HepG2 (cell line): ENCODE measurements around the gene PCNT. TPM values are rescaled to one million over a fixed set of nuclear protein-coding genes. Genes with fewer than 3 reads are reported as not detected.

Experiments used
- ATAC-seq: fragments of 200-7000 bp; cut with Tn5 transposase; 3 replicates; pipeline ENCODE4 v1.9.1; 2020; ENCODE audit warnings: mild to moderate bottlenecking, moderate library complexity
- BruUV-seq: library from RNA; stranded (reverse); fragments of 400-500 nt; replicated peaks from 2 replicates; lab custom pipeline; 2021; lab: Mats Ljungman, UMichigan
- CTCF ChIA-PET: fragments of 300-600 bp; formaldehyde crosslinking; extraction: SDS; loops from one replicate; lab custom pipeline; 2021; ENCODE audit warnings: low total read pairs, inconsistent platforms, low intra/inter-chr PET ratio; lab: Yijun Ruan, JAX
- POLR2A ChIA-PET: fragments of 350-600 bp; sonication (Branson Sonifier 250); formaldehyde crosslinking; loops from one replicate; lab custom pipeline; 2020; ENCODE audit warnings: antibody characterized with exemption, inconsistent platforms; lab: Yijun Ruan, JAX
- DNase-seq: peaks from one replicate; pipeline ENCODE4 v3.0.0-alpha.2; 2015; ENCODE audit warnings: low spot score
- FAIRE-seq: peaks from 3 replicates; lab custom pipeline; 2011; peaks lifted over from hg19 to GRCh38; lab: Jason Lieb, UNC
- H2AFZ ChIP-seq: one replicate; pipeline ENCODE4 v1.6.1; 2011; ENCODE audit warnings: low read length, inconsistent platforms
- H3K27ac ChIP-seq: fragments of 300-600 bp; 3 replicates; pipeline ENCODE4 v1.8.0; 2011; ENCODE audit warnings: mixed run types, mild to moderate bottlenecking, mixed read lengths, low read length, inconsistent platforms; ENCODE audit not compliant: insufficient read depth; ENCODE audit errors: extremely low read length
- H3K27me3 ChIP-seq, 2 experiments: fragments of 200-600 bp in 1 of 2; 2 replicates in 1 of 2; 3 replicates in 1 of 2; pipeline versions ENCODE4 v1.6.0 to v1.8.0; 2011; ENCODE audit warnings: low read length in 2 of 2, mild to moderate bottlenecking in 2 of 2, moderate library complexity in 2 of 2, inconsistent platforms in 1 of 2; ENCODE audit not compliant: insufficient read depth in 2 of 2, control insufficient read depth in 1 of 2
- H3K36me3 ChIP-seq, 2 experiments: fragments of 200-600 bp in 1 of 2; replicated peaks in 1 of 2; 2 replicates in 1 of 2; 3 replicates in 1 of 2; pipeline versions ENCODE4 v1.5.1 to v1.8.0; 2011; ENCODE audit warnings: low read length in 2 of 2, inconsistent platforms in 1 of 2; ENCODE audit not compliant: insufficient read depth in 2 of 2, control insufficient read depth in 1 of 2
- H3K4me1 ChIP-seq: 2 replicates; pipeline ENCODE4 v1.5.1; 2012; ENCODE audit warnings: low read length, inconsistent platforms; ENCODE audit not compliant: insufficient read depth
- H3K4me2 ChIP-seq: 2 replicates; pipeline ENCODE4 v1.6.0; 2011; ENCODE audit warnings: low read depth, low read length, inconsistent platforms
- H3K4me3 ChIP-seq, 3 experiments: fragments of 200-600 bp in 1 of 3; sonication (generic), shearing (Covaris generic) in 1 of 3; replicated peaks in 1 of 3; 2 replicates each; pipeline ENCODE4 v1.5.1; 2011 to 2016; ENCODE audit warnings: low read length in 3 of 3, inconsistent platforms in 2 of 3, low read depth in 2 of 3, mild to moderate bottlenecking in 2 of 3, control low read depth in 1 of 3, mixed read lengths in 1 of 3; ENCODE audit not compliant: insufficient read depth in 1 of 3
- H3K79me2 ChIP-seq: one replicate; pipeline ENCODE4 v1.6.1; 2011; ENCODE audit warnings: low read length, inconsistent platforms; ENCODE audit not compliant: insufficient read depth
- H3K9ac ChIP-seq: 2 replicates; pipeline ENCODE4 v1.6.0; 2011; ENCODE audit warnings: mild to moderate bottlenecking, low read depth, low read length, inconsistent platforms; ENCODE audit not compliant: insufficient read depth
- H3K9me3 ChIP-seq: 2 replicates; pipeline ENCODE4 v1.5.1; 2012; ENCODE audit warnings: mild to moderate bottlenecking, low read length
- H4K20me1 ChIP-seq: 2 replicates; pipeline ENCODE4 v1.6.0; 2011; ENCODE audit warnings: inconsistent platforms, mild to moderate bottlenecking, low read length, moderate library complexity; ENCODE audit not compliant: insufficient read depth
- AHR ChIP-seq: IDR thresholded peaks from 2 replicates; pipeline ENCODE4 v1.6.1; 2018; ENCODE audit warnings: missing genetic modification reagents, missing compliant biosample characterization
- EEA1 ChIP-seq: sonication (generic); formaldehyde crosslinking; IDR thresholded peaks from 2 replicates; pipeline ENCODE4 v1.5.1; 2020; ENCODE audit warnings: mild to moderate bottlenecking, missing genetic modification reagents, borderline replicate concordance
- ISX ChIP-seq: sonication (generic); formaldehyde crosslinking; conservative IDR thresholded peaks from 2 replicates; pipeline ENCODE4 v1.5.0; 2020; ENCODE audit warnings: missing genetic modification reagents
- NR2F1 ChIP-seq, 2 experiments: fragments of 450-650 bp in 1 of 2; formaldehyde crosslinking in 1 of 2; IDR thresholded peaks; 2 replicates each; pipeline versions ENCODE4 v1.5.0 to v1.6.1; 2016 to 2020; ENCODE audit warnings: mild to moderate bottlenecking in 1 of 2, missing compliant biosample characterization in 1 of 2, missing genetic modification reagents in 1 of 2, moderate library complexity in 1 of 2
- SOX13 ChIP-seq, 3 experiments: fragments of 450-650 bp in 1 of 3; sonication (generic) in 1 of 3; formaldehyde crosslinking in 1 of 3; IDR thresholded peaks in 2 of 3; conservative IDR thresholded peaks in 1 of 3; 2 replicates each; pipeline versions ENCODE4 v1.5.0 to v1.6.1; 2016 to 2020; ENCODE audit warnings: antibody characterized with exemption in 1 of 3, mild to moderate bottlenecking in 1 of 3, missing compliant biosample characterization in 1 of 3, missing genetic modification reagents in 1 of 3, moderate library complexity in 1 of 3
- THAP11 ChIP-seq: IDR thresholded peaks from 2 replicates; pipeline ENCODE4 v1.6.1; 2016; ENCODE audit warnings: missing biosample characterization, missing genetic modification reagents
- ZNF121 ChIP-seq: sonication (generic); formaldehyde crosslinking; IDR thresholded peaks from 2 replicates; pipeline ENCODE4 v1.5.0; 2020; ENCODE audit warnings: mild to moderate bottlenecking, missing genetic modification reagents
- ZNF20 ChIP-seq: sonication (generic); formaldehyde crosslinking; IDR thresholded peaks from 2 replicates; pipeline ENCODE4 v1.4.0; 2020; ENCODE audit warnings: mild to moderate bottlenecking, moderate library complexity, missing genetic modification reagents
- ZNF282 ChIP-seq: fragments of 450-650 bp; IDR thresholded peaks from 2 replicates; pipeline ENCODE4 v1.6.1; 2018; ENCODE audit not compliant: partially characterized antibody
- ZNF317 ChIP-seq: sonication (generic); formaldehyde crosslinking; IDR thresholded peaks from 2 replicates; pipeline ENCODE4 v1.5.0; 2020; ENCODE audit warnings: mild to moderate bottlenecking, missing genetic modification reagents
- ZNF629 ChIP-seq: sonication (generic); formaldehyde crosslinking; conservative IDR thresholded peaks from 2 replicates; pipeline ENCODE4 v1.5.0; 2020; ENCODE audit warnings: missing genetic modification reagents
- ZNF790 ChIP-seq: sonication (generic); formaldehyde crosslinking; IDR thresholded peaks from 2 replicates; pipeline ENCODE4 v1.8.0; 2022; ENCODE audit warnings: missing genetic modification reagents, mild to moderate bottlenecking, borderline replicate concordance
- WGBS: methylation state at CpG from one replicate; pipeline ENCODE4 v1.1.6; 2017; ENCODE audit warnings: low lambda C conversion rate; 5-methylcytosine and 5-hydroxymethylcytosine counted together
- in situ Hi-C: cut with HindIII; loops from 2 replicates; pipeline ENCODE4 v1.10.0; 2017; ENCODE audit warnings: low pct_unique_long_range_greater_than_20kb; ENCODE audit not compliant: extremely low pct_ligation_motif_present
- intact Hi-C: fragments of 100-400 bp; cut with micrococcal nuclease; formaldehyde crosslinking; loops from one replicate; pipeline ENCODE4 v1.10.0; 2022; ENCODE audit not compliant: unreplicated experiment
- polyA plus RNA-seq, 8 experiments: library from polyadenylated mRNA; depleted of rRNA in 3 of 8; stranded (reverse) in 7 of 8; unstranded in 1 of 8; fragments of >200 nt; fragmentation: Illumina TruSeq in 4 of 8; extraction: Trizol in 4 of 8; gene quantifications; 2 replicates each; pipeline versions ENCODE4 v1.2.1 to v1.2.3, GENCODE V29; 2011 to 2016; ENCODE audit warnings: low read depth in 4 of 8, missing spikeins in 1 of 8, mixed read lengths in 1 of 8; ENCODE audit not compliant: insufficient read depth in 1 of 8
- total RNA-seq, 5 experiments: library from RNA; depleted of rRNA; stranded (reverse); fragments of >200 nt; fragmentation: Illumina TruSeq; extraction: Trizol; gene quantifications; 2 replicates each; pipeline ENCODE4 v1.2.3, GENCODE V29; 2016; ENCODE audit warnings: low read depth in 1 of 5
- TF ChIP-seq, protein P1 (sequence below): sonication (generic); formaldehyde crosslinking; IDR thresholded peaks from 2 replicates; pipeline ENCODE4 v1.5.1; 2020; ENCODE audit warnings: missing genetic modification reagents, mild to moderate bottlenecking, borderline replicate concordance

The PCNT gene
- total and polyA plus RNA-seq, 2 of the 13 experiments (the other 11 are each of a cell fraction or from before 2014, with no cell fraction given), result 5.6 to 12.4 TPM

DNA sequence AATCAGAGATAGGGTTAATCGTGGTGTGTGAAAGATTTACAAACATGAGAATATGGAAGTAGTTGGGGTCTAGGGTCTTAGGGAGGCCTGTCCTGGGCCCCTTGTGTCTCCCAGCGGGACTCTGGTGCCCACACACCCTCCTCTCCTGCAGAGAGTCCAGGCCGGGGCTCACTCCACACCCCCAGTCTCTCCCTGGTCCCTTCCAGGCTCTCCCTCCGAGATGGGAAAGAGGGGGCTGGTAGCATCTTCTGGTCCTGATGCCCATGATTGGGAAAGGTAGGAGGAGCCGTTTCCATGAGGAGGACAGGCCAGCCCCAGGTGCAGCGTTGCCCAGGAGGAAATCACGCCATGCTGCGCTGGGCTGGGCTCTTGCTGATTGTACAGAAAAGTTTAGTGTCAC lies 26.6 kb downstream of the PCNT start:
- no peak overlapping the region for H2AFZ ChIP-seq
- H3K9me3 ChIP-seq, result no peaks in the 10 kb centered on the region
- H3K4me2 ChIP-seq, result no peak overlapping the region
- no peaks in the 10 kb centered on the region for H3K79me2 ChIP-seq
- FAIRE-seq, result no peak
- in situ Hi-C loops, result no loop called here
- no peaks in the 10 kb centered on the region; the same call in 1 of the 2 replicates for H4K20me1 ChIP-seq
- no peak for ATAC-seq
- 100% methylated on average over 7 of the region's 8 CpGs for WGBS
- CTCF ChIA-PET, result no interaction called here
- POLR2A ChIA-PET, result no interaction called here
- H3K4me3 ChIP-seq, result no peak overlapping the region
- intact Hi-C loops, result no loop called here
- H3K4me1 ChIP-seq, result no peaks in the 10 kb centered on the region
- no peak overlapping the region for H3K9ac ChIP-seq
- H3K27ac ChIP-seq, result no peak overlapping the region
- peaks cover 47 to 88% of the 10 kb centered on the region in 2 experiments for H3K36me3 ChIP-seq
- DNase-seq, result no peak
- BruUV-seq, result no TSS peak
- no peaks in the 10 kb centered on the region; a peak in 1 of 5 replicates for H3K27me3 ChIP-seq
- TF ChIP-seq THAP11, result no peak
- TF ChIP-seq ZNF121 (CRISPR knock-in tag), result no peak
- no peak for TF ChIP-seq ZNF282
- TF ChIP-seq ISX, result no peak
- TF ChIP-seq SOX13 (IDR thresholded peaks at IDR 0.05), result no peak
- no peak for TF ChIP-seq SOX13 (CRISPR knock-in tag; conservative IDR thresholded peaks at IDR 0.05 in 1 of 2, IDR thresholded peaks at IDR 0.05 in 1 of 2)
- TF ChIP-seq ZNF20 (CRISPR knock-in tag), result no peak
- no peak for TF ChIP-seq ZNF790
- TF ChIP-seq NR2F1 (CRISPR knock-in tag; IDR thresholded peaks at IDR 0.05), result no peak
- no peak for TF ChIP-seq ZNF629 (CRISPR knock-in tag)
- TF ChIP-seq, protein P1, sequence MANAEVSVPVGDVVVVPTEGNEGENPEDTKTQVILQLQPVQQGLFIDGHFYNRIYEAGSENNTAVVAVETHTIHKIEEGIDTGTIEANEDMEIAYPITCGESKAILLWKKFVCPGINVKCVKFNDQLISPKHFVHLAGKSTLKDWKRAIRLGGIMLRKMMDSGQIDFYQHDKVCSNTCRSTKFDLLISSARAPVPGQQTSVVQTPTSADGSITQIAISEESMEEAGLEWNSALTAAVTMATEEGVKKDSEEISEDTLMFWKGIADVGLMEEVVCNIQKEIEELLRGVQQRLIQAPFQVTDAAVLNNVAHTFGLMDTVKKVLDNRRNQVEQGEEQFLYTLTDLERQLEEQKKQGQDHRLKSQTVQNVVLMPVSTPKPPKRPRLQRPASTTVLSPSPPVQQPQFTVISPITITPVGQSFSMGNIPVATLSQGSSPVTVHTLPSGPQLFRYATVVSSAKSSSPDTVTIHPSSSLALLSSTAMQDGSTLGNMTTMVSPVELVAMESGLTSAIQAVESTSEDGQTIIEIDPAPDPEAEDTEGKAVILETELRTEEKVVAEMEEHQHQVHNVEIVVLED (CRISPR knock-in tag), result no peak
- TF ChIP-seq ZNF317 (CRISPR knock-in tag), result no peak
- no peak for TF ChIP-seq AHR (CRISPR knock-in tag)
- TF ChIP-seq EEA1 (CRISPR knock-in tag), result no peak
